ENCODE measurements around the gene SPINK1.
"Not testable (repeated sequence)": the region's sequence is repeated elsewhere in the genome, so short reads cannot be mapped to it uniquely, and the experiment has no call there.

Gene SPINK1

GRCh38 chr5:147874910-147875367, 43.5 kb upstream of the SPINK1 start:
- ATAC-seq, result no peak

GRCh38 chr5:147874118-147874875, 42.8 kb upstream of the SPINK1 start:
- not testable (repeated sequence) for ATAC-seq

More at GRCh38 chr5:147874910-147875367, 43.5 kb upstream of the SPINK1 start:
- no peak for TF ChIP-seq ZNF565 (CRISPR knock-in tag; conservative IDR thresholded peaks at IDR 0.05; ENCODE audit: low read depth)
- no peak for TF ChIP-seq ARNTL (CRISPR knock-in tag; IDR thresholded peaks at IDR 0.05; ENCODE audit: borderline replicate concordance, low read depth)
- no peak for TF ChIP-seq CSDC2 (CRISPR knock-in tag; IDR thresholded peaks at IDR 0.05)
- TF ChIP-seq CSRNP3 (CRISPR knock-in tag; IDR thresholded peaks at IDR 0.05), result no peak
- TF ChIP-seq TCF4 (CRISPR knock-in tag; IDR thresholded peaks at IDR 0.05; ENCODE audit: borderline replicate concordance), result no peak

GRCh38 chr5:147872744-147873435, 41.4 kb upstream of the SPINK1 start:
- not testable (repeated sequence) for ATAC-seq

- ATAC-seq, result not testable (repeated sequence)
Observed at GRCh38 chr5:147871980-147872549, 40.6 kb upstream of the SPINK1 start.

GRCh38 chr5:147869892-147870291, 38.4 kb upstream of the SPINK1 start:
- not testable (repeated sequence) for ATAC-seq

GRCh38 chr5:147869112-147869511, 37.6 kb upstream of the SPINK1 start:
- no peak for ATAC-seq
- TF ChIP-seq TOX (CRISPR knock-in tag; IDR thresholded peaks at IDR 0.05; ENCODE audit: borderline replicate concordance), result no peak
- no peak for TF ChIP-seq ISL1 (CRISPR knock-in tag; IDR thresholded peaks at IDR 0.05)

GRCh38 chr5:147863454-147864158, 32.1 kb upstream of the SPINK1 start:
- TF ChIP-seq ZC3H10 (CRISPR knock-in tag; IDR thresholded peaks at IDR 0.05), result no peak
- TF ChIP-seq TSHZ2 (CRISPR knock-in tag; IDR thresholded peaks at IDR 0.05), result no peak
- TF ChIP-seq SNAI2 (CRISPR knock-in tag; IDR thresholded peaks at IDR 0.05), result no peak
- no peak for TF ChIP-seq ZFP3 (CRISPR knock-in tag; IDR thresholded peaks at IDR 0.05)
- TF ChIP-seq CSRNP3 (CRISPR knock-in tag; IDR thresholded peaks at IDR 0.05), result no peak
- no peak for TF ChIP-seq ZNF70 (CRISPR knock-in tag; IDR thresholded peaks at IDR 0.05)
- TF ChIP-seq PATZ1 (CRISPR knock-in tag; IDR thresholded peaks at IDR 0.05; ENCODE audit: borderline replicate concordance), result no peak
- no peak for TF ChIP-seq ESRRG (CRISPR knock-in tag; IDR thresholded peaks at IDR 0.05)
- TF ChIP-seq ZFP30 (CRISPR knock-in tag; IDR thresholded peaks at IDR 0.05), result no peak
- TF ChIP-seq POU6F1 (CRISPR knock-in tag; IDR thresholded peaks at IDR 0.05; ENCODE audit: borderline replicate concordance, low read depth), result no peak
- no peak for ATAC-seq

Data from SK-N-SH treated with all-trans-retinoic acid at 6 μM for 48 hours (cell line).